ENCODE measurements around the gene MCM3AP. TPM values are rescaled to one million over a fixed set of nuclear protein-coding genes. Genes with fewer than 3 reads are reported as not detected.

Gene MCM3AP
- total and polyA plus RNA-seq, 4 donors, result 15.5 to 58.1 (median 33.5) TPM

DNA sequence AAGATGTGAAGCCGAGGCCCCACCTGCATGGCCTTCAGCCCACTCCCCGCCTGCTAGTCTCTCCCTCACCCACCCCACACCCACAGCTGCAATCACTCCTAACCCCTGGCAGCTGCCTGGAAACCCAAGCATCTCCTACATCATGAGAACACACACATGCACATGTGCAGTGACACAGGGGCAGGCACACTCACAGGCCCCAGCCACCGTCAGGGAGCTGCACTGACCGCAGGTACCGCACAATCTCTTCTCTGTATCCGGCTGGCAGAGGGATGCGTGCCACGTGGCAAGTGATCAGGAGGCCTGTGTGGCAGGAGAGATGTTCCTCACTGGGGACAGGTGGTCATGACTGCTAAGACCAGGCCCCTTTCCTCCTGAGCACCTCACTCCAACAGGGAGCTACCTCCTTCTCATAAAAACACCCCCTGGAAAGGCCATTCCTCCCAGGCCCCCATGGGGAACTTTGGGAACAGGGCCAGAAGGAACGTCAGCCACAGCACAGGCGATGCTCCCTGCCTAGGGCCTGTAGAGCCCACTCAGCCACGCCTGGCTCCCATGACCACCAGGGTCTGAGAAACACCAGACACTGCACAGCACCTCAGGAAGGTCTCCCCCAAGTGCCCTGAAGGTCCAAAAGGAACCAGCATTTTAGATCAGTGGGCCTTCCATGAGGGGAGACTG lies 62.8 kb downstream of the MCM3AP start:
- WGBS, result 89% methylated on average over 11 of the region's 11 CpGs
- Histone ChIP-seq H3K9me3 (ENCODE audit: control insufficient read depth in 4 of 4, low read length in 3 of 4) (no peaks in the 10 kb centered on the region), H3K9ac (ENCODE audit: low read depth in 1 of 2, low read length in 2 of 2) (no peak overlapping the region), H3K4me1 (ENCODE audit: control insufficient read depth in 4 of 4, insufficient read depth in 4 of 4, low read length in 3 of 4) (peaks cover 2 to 31% (median 22%) of the 10 kb centered on the region in 4 donors), H3K27me3 (ENCODE audit: control insufficient read depth in 4 of 4, insufficient read depth in 4 of 4, low read length in 3 of 4) (no peaks in the 10 kb centered on the region), H3K4me3 (ENCODE audit: low read depth in 1 of 3, low read length in 3 of 3) (no peak overlapping the region), H3K27ac (ENCODE audit: low read depth in 1 of 2, low read length in 2 of 2) (no peak overlapping the region), H3K36me3 (ENCODE audit: control insufficient read depth in 4 of 4, insufficient read depth in 3 of 4, low read depth in 1 of 4, low read length in 3 of 4) (peaks cover 2 to 26% (median 20%) of the 10 kb centered on the region in 4 donors)
- TF ChIP-seq, protein P1, sequence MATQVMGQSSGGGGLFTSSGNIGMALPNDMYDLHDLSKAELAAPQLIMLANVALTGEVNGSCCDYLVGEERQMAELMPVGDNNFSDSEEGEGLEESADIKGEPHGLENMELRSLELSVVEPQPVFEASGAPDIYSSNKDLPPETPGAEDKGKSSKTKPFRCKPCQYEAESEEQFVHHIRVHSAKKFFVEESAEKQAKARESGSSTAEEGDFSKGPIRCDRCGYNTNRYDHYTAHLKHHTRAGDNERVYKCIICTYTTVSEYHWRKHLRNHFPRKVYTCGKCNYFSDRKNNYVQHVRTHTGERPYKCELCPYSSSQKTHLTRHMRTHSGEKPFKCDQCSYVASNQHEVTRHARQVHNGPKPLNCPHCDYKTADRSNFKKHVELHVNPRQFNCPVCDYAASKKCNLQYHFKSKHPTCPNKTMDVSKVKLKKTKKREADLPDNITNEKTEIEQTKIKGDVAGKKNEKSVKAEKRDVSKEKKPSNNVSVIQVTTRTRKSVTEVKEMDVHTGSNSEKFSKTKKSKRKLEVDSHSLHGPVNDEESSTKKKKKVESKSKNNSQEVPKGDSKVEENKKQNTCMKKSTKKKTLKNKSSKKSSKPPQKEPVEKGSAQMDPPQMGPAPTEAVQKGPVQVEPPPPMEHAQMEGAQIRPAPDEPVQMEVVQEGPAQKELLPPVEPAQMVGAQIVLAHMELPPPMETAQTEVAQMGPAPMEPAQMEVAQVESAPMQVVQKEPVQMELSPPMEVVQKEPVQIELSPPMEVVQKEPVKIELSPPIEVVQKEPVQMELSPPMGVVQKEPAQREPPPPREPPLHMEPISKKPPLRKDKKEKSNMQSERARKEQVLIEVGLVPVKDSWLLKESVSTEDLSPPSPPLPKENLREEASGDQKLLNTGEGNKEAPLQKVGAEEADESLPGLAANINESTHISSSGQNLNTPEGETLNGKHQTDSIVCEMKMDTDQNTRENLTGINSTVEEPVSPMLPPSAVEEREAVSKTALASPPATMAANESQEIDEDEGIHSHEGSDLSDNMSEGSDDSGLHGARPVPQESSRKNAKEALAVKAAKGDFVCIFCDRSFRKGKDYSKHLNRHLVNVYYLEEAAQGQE (IDR thresholded peaks at IDR 0.05), result no peak
- TF ChIP-seq FOXA2 (IDR thresholded peaks at IDR 0.05), result no peak
- TF ChIP-seq YY1 (IDR thresholded peaks at IDR 0.05), result no peak
- TF ChIP-seq CTCF (IDR thresholded peaks at IDR 0.05; ENCODE audit: low read depth, low read length, missing input control), result no peak
- no peak for TF ChIP-seq SP1 (IDR thresholded peaks at IDR 0.05)
- no peak for DNase-seq (ENCODE audit: low spot score)

DNA sequence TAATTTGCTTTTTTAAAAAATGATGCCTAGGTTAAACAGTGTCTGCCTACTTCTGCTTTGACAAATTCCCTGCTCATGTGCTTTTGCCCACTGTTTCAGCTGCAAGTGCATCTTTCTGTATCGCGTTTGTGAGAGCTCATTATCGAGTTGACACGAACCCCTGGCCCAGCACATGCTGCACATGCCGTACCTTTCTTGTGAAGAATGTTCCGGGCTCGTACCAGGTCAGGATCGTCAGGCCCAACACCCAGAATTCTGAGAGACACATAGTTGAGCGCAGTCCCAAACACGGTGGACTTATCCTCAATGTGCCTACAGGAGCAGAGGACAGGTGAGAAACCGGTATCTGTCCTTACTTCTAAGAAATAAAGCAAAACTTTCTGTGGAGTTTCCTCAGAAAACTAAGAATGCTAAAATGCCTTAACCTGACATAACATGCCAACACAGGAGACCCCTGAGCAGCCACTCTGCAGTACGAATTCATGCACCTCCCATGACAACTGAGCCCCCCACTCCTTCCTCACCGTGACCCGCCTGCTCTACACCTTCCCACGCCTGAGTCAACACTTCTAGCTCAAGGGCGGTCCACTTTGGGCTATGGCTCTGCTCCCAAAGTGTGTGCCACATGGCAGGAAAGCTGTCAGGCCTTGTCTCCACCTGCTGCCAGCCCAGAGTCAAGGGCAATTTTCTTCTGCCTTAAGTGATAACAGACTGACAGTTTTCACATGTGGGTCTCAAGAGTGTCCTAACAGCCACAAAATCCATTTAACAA lies 63.6 kb downstream of the MCM3AP start:
- peaks cover 2 to 31% (median 22%) of the 10 kb centered on the region in 4 donors for H3K36me3 ChIP-seq (ENCODE audit: control insufficient read depth in 4 of 4, insufficient read depth in 3 of 4, low read depth in 1 of 4, low read length in 3 of 4)
- no peak for DNase-seq (ENCODE audit: low spot score)
- peaks cover 2 to 23% (median 16%) of the 10 kb centered on the region in 4 donors for H3K4me1 ChIP-seq (ENCODE audit: control insufficient read depth in 4 of 4, insufficient read depth in 4 of 4, low read length in 3 of 4)
- no peaks in the 10 kb centered on the region for H3K9me3 ChIP-seq (ENCODE audit: control insufficient read depth in 4 of 4, low read length in 3 of 4)
- no peak overlapping the region for H3K27ac ChIP-seq (ENCODE audit: low read depth in 1 of 2, low read length in 2 of 2)
- 86% methylated on average over 16 of the region's 16 CpGs for WGBS
- H3K4me3 ChIP-seq (ENCODE audit: low read depth in 1 of 3, low read length in 3 of 3), result no peak overlapping the region
- H3K27me3 ChIP-seq (ENCODE audit: control insufficient read depth in 4 of 4, insufficient read depth in 4 of 4, low read length in 3 of 4), result no peaks in the 10 kb centered on the region
- TF ChIP-seq JUND (IDR thresholded peaks at IDR 0.05), result no peak
- no peak for TF ChIP-seq EGR1 (IDR thresholded peaks at IDR 0.05; ENCODE audit: low read depth in 2 of 2)
- TF ChIP-seq GABPA (IDR thresholded peaks at IDR 0.05 in 1 of 2, conservative IDR thresholded peaks at IDR 0.05 in 1 of 2), result no peak
- TF ChIP-seq RAD21 (IDR thresholded peaks at IDR 0.05), result no peak
- no peak for TF ChIP-seq MAX (IDR thresholded peaks at IDR 0.05)
- TF ChIP-seq RXRA (IDR thresholded peaks at IDR 0.05), result no peak
- TF ChIP-seq HNF4A (conservative IDR thresholded peaks at IDR 0.05), result no peak
- no peak overlapping the region for H3K9ac ChIP-seq (ENCODE audit: low read depth in 1 of 2, low read length in 2 of 2)

Measured in liver (tissue), 9 donors.